Prostate gland (tissue), 2 donors: ENCODE measurements around the gene ZSCAN20. TPM values are rescaled to one million over a fixed set of nuclear protein-coding genes. Genes with fewer than 3 reads are reported as not detected.
A peak's percentile ranks its signal among the peaks of the same experiment; 100 is the strongest.

Experiments used
- DNase-seq: peaks from one replicate; pipeline ENCODE4 v3.0.0-alpha.2; 2019; ENCODE audit warnings: low spot score
- H3K27ac ChIP-seq, 2 donors: fragments of 200-600 bp; sonication (generic); 2 replicates each; pipeline ENCODE4 v1.5.1; 2017 to 2019
- H3K27me3 ChIP-seq: fragments of 200-600 bp; sonication (generic); replicated peaks from 2 replicates; pipeline ENCODE4 v1.5.1; 2019; ENCODE audit not compliant: insufficient read depth
- H3K36me3 ChIP-seq, 2 donors: fragments of 200-600 bp; sonication (generic); 1 replicate in 1 of 2; 2 replicates in 1 of 2; pipeline versions ENCODE4 v1.5.1 to v1.8.1; 2017 to 2019
- H3K4me1 ChIP-seq: fragments of 200-600 bp; sonication (generic); replicated peaks from 2 replicates; pipeline ENCODE4 v1.5.1; 2019
- H3K4me3 ChIP-seq, 2 donors: fragments of 200-600 bp; sonication (generic); 2 replicates each; pipeline ENCODE4 v1.5.1; 2017 to 2019
- H3K9me3 ChIP-seq: fragments of 200-600 bp; sonication (generic); 2 replicates; pipeline ENCODE4 v1.5.1; 2017
- CTCF ChIP-seq, 4 experiments: fragments of 200-600 bp in 2 of 4; fragments of 450-650 bp in 2 of 4; sonication (generic) in 2 of 4; IDR thresholded peaks; 1 replicate in 3 of 4; 2 replicates in 1 of 4; pipeline ENCODE4 v1.5.1; 2016 to 2019; ENCODE audit warnings: antibody characterized with exemption in 4 of 4, mild to moderate bottlenecking in 2 of 4, moderate library complexity in 2 of 4
- POLR2A ChIP-seq: fragments of 450-650 bp; IDR thresholded peaks from one replicate; pipeline ENCODE4 v1.6.1; 2016; ENCODE audit warnings: antibody characterized with exemption, mild to moderate bottlenecking
- POLR2AphosphoS5 ChIP-seq: sonication (generic); formaldehyde crosslinking; IDR thresholded peaks from one replicate; pipeline ENCODE4 v1.6.1; 2017; ENCODE audit warnings: antibody characterized with exemption
- WGBS: methylation state at CpG from one replicate; pipeline ENCODE4 v1.1.5; 2018; 5-methylcytosine and 5-hydroxymethylcytosine counted together
- intact Hi-C: fragments of 100-400 bp; cut with DNase I; formaldehyde crosslinking; loops from one replicate; pipeline ENCODE4 v1.14.2; 2022
- total RNA-seq, 2 donors: library from RNA; depleted of rRNA; stranded (reverse); fragments of >200 nt; gene quantifications; one replicate each; pipeline ENCODE4 v1.1.0, GENCODE V29; 2016

ZSCAN20 gene
- total RNA-seq, 2 donors from 2014 or later, result 4.7 to 11.1 TPM

- H3K36me3 ChIP-seq, result no peaks in the 10 kb centered on the region
- no peaks in the 10 kb centered on the region for H3K4me1 ChIP-seq
- no peak overlapping the region for H3K4me3 ChIP-seq
- TF ChIP-seq POLR2A (no peak), POLR2AphosphoS5 (no peak), CTCF (IDR thresholded peaks at IDR 0.05) (no peak)
- H3K27me3 ChIP-seq, result no peaks in the 10 kb centered on the region
- 43% methylated on average over 4 of the region's 4 CpGs for WGBS
- H3K27ac ChIP-seq, result peak overlapping the region in 1 of 2 donors; percentile 38
- no peak for DNase-seq
- intact Hi-C loops, result no loop called here
- H3K9me3 ChIP-seq, result no peaks in the 10 kb centered on the region
Observed at GRCh38 chr1:33443080-33443704, 29.3 kb upstream of the ZSCAN20 start.

- WGBS, result 48% methylated on average over 6 of the region's 6 CpGs
- H3K9me3 ChIP-seq, result no peaks in the 10 kb centered on the region
- peak overlapping the region in 1 of 2 donors; percentile 38 for H3K27ac ChIP-seq
Observed at GRCh38 chr1:33443705-33444180, 28.7 kb upstream of the ZSCAN20 start.

GRCh38 chr1:33445108-33445507 is 27.3 kb upstream of the ZSCAN20 start:
- no peak for TF ChIP-seq POLR2A
- TF ChIP-seq POLR2AphosphoS5, result no peak
- TF ChIP-seq CTCF (IDR thresholded peaks at IDR 0.05), result no peak
- H3K27ac ChIP-seq, result no peak overlapping the region
- intact Hi-C loops, result no loop called here
- 94% methylated on average over 6 of the region's 6 CpGs for WGBS
- H3K4me3 ChIP-seq, result no peak overlapping the region
- no peak for DNase-seq
- no peaks in the 10 kb centered on the region for H3K9me3 ChIP-seq
- no peaks in the 10 kb centered on the region for H3K27me3 ChIP-seq
- no peaks in the 10 kb centered on the region for H3K4me1 ChIP-seq
- H3K36me3 ChIP-seq, result no peaks in the 10 kb centered on the region

More at GRCh38 chr1:33443705-33444180, 28.7 kb upstream of the ZSCAN20 start:
- DNase-seq, result no peak
- H3K27me3 ChIP-seq, result no peaks in the 10 kb centered on the region
- H3K4me3 ChIP-seq, result no peak overlapping the region
- no peaks in the 10 kb centered on the region for H3K36me3 ChIP-seq
- H3K4me1 ChIP-seq, result no peaks in the 10 kb centered on the region
- intact Hi-C loops, result no loop called here
- TF ChIP-seq POLR2AphosphoS5, result peak; percentile 29
- no peak for TF ChIP-seq POLR2A
- no peak for TF ChIP-seq CTCF (IDR thresholded peaks at IDR 0.05)

- WGBS, result 98% methylated on average over 3 of the region's 3 CpGs
- no peaks in the 10 kb centered on the region for H3K36me3 ChIP-seq
- TF ChIP-seq CTCF (IDR thresholded peaks at IDR 0.05) (no peak), POLR2A (no peak), POLR2AphosphoS5 (no peak)
- no peaks in the 10 kb centered on the region for H3K9me3 ChIP-seq
- no peaks in the 10 kb centered on the region for H3K27me3 ChIP-seq
- intact Hi-C loops, result no loop called here
- no peak for DNase-seq
- no peak overlapping the region for H3K27ac ChIP-seq
- H3K4me3 ChIP-seq, result no peak overlapping the region
- no peaks in the 10 kb centered on the region for H3K4me1 ChIP-seq
Observed at GRCh38 chr1:33446590-33446989, 25.9 kb upstream of the ZSCAN20 start.

- no peaks in the 10 kb centered on the region for H3K36me3 ChIP-seq
- H3K27me3 ChIP-seq, result no peaks in the 10 kb centered on the region
- WGBS, result 93% methylated on average over 8 of the region's 8 CpGs
- TF ChIP-seq POLR2AphosphoS5 (no peak), POLR2A (no peak), CTCF (IDR thresholded peaks at IDR 0.05) (no peak)
- intact Hi-C loops, result loop anchor here (5.0 kb wide), 1 partner anchor 157 kb away; no protein-coding TSS in a partner anchor
- no peak overlapping the region for H3K27ac ChIP-seq
- H3K4me3 ChIP-seq, result no peak overlapping the region
- DNase-seq, result no peak
- H3K9me3 ChIP-seq, result no peaks in the 10 kb centered on the region
- H3K4me1 ChIP-seq, result no peaks in the 10 kb centered on the region
Observed at GRCh38 chr1:33454646-33455282, 17.7 kb upstream of the ZSCAN20 start.
